GM18907 (cell line): Measurements from ENCODE around the gene CCSER1.
"Not testable (repeated sequence)": the region's sequence is repeated elsewhere in the genome, so short reads cannot be mapped to it uniquely, and the experiment has no call there.

Experiments used
- ATAC-seq: cut with Tn5 transposase; IDR thresholded peaks from one replicate; pipeline ENCODE4 v1.9.1; 2021; ENCODE audit warnings: mild to moderate bottlenecking, moderate library complexity; ENCODE audit not compliant: unreplicated experiment

Gene CCSER1

GRCh38 chr4:90889171-90889570 lies 762.0 kb downstream of the CCSER1 start:
- no peak for ATAC-seq

GRCh38 chr4:90903413-90903812 lies 776.2 kb downstream of the CCSER1 start:
- ATAC-seq, result not testable (repeated sequence)

GRCh38 chr4:90904021-90904420 lies 776.8 kb downstream of the CCSER1 start:
- no peak for ATAC-seq

GRCh38 chr4:90906239-90906638 lies 779.0 kb downstream of the CCSER1 start:
- no peak for ATAC-seq

GRCh38 chr4:90911724-90912434 lies 784.7 kb downstream of the CCSER1 start:
- ATAC-seq, result not testable (repeated sequence)

- ATAC-seq, result no peak
Observed at GRCh38 chr4:90922174-90922573, 795.0 kb downstream of the CCSER1 start.

GRCh38 chr4:90926957-90927356 lies 799.8 kb downstream of the CCSER1 start:
- ATAC-seq, result no peak

GRCh38 chr4:90943311-90943710 lies 816.1 kb downstream of the CCSER1 start:
- no peak for ATAC-seq

- no peak for ATAC-seq
Observed at GRCh38 chr4:90946945-90947344, 819.8 kb downstream of the CCSER1 start.

GRCh38 chr4:90950385-90950841 lies 823.2 kb downstream of the CCSER1 start:
- no peak for ATAC-seq

GRCh38 chr4:90951037-90951436 lies 823.8 kb downstream of the CCSER1 start:
- ATAC-seq, result no peak

GRCh38 chr4:90958256-90958895 lies 831.2 kb downstream of the CCSER1 start:
- no peak for ATAC-seq

- no peak for ATAC-seq
Observed at GRCh38 chr4:90960433-90960832, 833.2 kb downstream of the CCSER1 start.

GRCh38 chr4:90960840-90961239 lies 833.6 kb downstream of the CCSER1 start:
- no peak for ATAC-seq

GRCh38 chr4:90970021-90970420 lies 842.8 kb downstream of the CCSER1 start:
- ATAC-seq, result no peak

- no peak for ATAC-seq
Observed at GRCh38 chr4:90977726-90978125, 850.5 kb downstream of the CCSER1 start.

GRCh38 chr4:90979556-90979955 lies 852.4 kb downstream of the CCSER1 start:
- ATAC-seq, result no peak

- ATAC-seq, result no peak
Observed at GRCh38 chr4:90982813-90983212, 855.6 kb downstream of the CCSER1 start.

- ATAC-seq, result no peak
Observed at GRCh38 chr4:90990284-90990683, 863.1 kb downstream of the CCSER1 start.

- ATAC-seq, result no peak
Observed at GRCh38 chr4:90992213-90992612, 865.0 kb downstream of the CCSER1 start.

- ATAC-seq, result no peak
Observed at GRCh38 chr4:90994851-90995574, 867.8 kb downstream of the CCSER1 start.

- ATAC-seq, result no peak
Observed at GRCh38 chr4:90995996-90996395, 868.8 kb downstream of the CCSER1 start.
